ENCODE data around the gene HMG20B.
"Not testable (repeated sequence)": the region's sequence is repeated elsewhere in the genome, so short reads cannot be mapped to it uniquely, and the experiment has no call there.

Gene HMG20B

DNA sequence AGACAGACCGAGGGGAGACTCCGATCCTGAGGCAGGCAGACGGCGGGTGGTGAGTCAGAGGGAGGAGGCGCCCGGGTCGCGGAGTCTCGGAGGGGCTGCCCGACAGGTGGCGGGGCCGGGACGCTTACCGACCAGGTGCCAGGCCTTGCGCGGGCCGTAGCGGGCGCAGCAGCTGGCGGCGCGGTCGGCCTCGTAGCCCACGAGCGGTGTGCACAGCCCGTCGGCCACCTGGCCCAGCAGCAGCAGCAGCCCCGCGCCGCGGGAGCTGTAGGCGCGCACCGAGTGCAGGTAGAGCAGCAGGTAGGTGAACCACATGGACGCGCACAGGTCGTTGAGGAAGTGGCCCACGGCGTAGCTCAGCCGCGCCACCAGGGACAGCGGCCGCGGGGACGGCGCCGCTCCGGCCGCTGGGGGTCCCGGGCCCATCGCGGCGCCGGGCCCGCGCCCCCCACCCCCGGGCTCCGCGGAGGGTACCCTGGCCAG is 15.7 kb upstream of the HMG20B start:
- DNase-seq: no peak

DNA sequence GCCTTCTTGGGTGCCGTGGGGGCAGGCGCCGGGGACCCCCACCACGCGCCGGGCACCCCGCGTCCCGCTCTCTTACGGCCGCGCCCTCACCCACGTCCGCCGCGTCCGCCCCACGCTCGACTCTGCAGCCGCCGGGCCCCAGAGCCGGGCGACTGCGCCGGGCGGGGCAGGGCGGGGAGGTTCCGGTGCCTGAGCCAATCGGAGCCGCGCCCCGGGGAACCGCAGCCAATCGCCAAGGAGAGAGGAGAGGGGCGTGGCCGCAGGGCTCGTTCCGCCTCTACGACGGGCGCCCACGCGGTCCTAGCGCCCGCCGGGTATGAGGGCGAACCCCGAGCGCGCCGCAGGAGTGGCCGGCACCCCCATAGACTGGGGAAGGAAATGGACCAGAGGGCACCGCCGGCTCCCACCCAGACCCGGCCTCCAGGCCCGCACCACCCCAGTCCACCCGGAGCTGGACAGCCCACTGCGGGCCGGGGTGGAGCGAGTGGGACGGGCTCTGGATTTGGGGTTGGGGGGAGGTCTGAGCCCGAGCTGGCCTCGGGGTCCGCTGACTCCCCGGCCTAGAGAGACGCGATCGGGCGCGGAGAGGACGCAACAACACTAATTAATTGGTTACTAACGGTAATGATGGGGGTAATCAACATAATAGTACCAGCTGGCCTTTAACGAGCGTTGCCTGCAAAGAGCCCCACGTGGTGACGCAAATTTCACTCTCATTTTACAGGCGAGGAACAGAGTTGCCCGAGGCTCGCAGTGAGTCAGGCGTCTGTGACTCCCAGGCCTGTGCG is 15.1 kb upstream of the HMG20B start, which contains the start of gene MFSD12:
Gene MFSD12 (minus strand): TSS at position 126 of the 788 bp plus-strand sequence. CDS start 183 bp downstream, outside the sequence.
- DNase-seq: peak; percentile 93

DNA sequence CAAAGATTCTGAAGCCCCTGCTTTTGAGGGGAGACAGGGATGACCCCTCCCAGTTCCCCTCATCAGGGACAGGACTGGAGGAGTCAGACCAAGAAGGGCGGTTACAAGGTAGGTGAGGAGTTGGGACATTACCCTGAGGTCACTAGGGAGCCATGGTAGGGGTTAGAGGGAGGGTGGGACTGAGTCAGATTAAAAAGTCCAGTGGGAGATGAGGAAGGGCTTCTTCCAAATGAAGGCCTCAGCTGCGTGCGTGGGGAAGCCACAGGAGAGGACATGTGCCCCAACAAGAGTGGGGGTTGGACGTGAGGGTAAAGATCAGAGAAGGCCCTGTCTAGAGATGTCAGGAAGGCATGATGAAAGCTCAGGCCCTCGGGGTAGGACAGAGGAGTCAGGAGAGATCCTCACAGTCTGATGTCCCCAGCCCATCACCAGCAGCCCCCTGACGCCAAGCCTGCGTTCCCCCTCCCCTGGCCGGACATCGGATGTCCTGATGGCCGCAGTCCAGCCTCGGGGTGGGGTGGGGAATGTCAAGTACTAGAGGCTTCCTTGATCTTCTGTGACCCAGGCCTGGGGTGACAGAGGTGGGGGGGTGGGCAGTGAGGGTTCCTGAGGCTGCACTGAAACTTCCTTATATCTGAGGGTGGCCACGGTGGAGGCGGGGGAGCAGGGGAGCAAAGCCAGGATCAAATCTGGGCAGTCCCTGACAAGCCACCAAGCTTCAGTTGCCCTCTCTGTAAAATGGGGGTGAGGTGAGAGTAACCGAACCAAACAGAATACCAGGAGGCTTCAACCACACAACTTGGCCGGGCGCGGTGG is 8.8 kb upstream of the HMG20B start:
- no peak for DNase-seq

- no peak for DNase-seq
Observed at GRCh38 chr19:3565139-3565538, 7.6 kb upstream of the HMG20B start.

DNA sequence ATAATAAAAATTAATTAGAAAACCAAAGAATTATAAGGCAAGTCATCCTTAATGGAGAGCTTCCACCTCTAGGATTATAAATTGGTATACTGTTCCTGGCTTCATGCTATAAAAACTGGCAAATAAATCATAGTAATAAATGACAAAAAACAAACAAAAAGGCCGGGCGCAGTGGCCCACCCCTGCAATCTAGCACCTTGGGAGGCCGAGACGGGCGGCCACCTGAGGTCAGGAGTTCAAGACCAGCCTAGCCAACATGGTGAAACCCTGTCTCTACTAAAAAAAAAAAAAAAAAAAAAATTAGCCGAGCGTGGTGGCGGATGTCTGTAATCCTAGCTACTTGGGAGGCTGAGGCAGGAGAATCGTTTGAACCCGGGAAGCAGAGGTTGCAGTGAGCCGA is 2.7 kb upstream of the HMG20B start:
- not testable (repeated sequence) for DNase-seq

- DNase-seq: no peak
Observed at GRCh38 chr19:3570606-3571011, 2.1 kb upstream of the HMG20B start.

DNA sequence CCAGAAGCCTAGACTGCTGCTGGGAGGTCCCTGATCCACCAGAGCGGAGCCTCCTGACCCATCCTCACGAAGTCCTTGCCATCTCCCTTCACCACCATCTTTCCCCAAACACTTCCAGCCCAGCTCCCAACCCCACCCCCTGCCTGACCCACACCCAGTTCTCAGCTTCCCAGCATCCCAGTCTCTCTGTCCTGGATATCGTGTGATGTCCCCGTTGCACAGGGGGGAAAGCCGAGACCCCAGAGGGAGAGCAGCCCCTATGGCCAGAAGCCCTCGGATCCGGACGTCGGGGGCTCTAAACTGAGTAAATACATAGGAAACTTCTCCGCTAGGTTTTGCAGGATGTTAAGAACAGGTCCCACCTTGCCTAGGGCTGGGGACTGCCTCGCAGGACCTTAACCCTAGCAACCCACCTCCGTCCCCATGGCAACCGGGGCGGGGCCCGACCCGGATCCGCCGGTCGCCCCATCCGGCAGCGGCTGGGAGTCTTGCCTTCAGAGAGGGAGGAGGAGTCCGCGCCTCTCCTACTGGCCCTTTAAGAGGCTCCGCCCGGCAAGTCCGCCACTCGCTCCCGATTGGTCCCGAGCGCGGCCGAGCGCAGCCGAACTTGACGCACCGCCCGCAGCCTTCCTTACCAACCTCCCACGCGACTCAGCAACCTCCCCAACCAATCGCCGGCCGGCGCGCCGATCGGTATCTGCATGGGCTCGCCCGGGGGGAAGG is 451 bp upstream of the HMG20B start:
- DNase-seq: peak; percentile 100

- no peak for DNase-seq
Observed at GRCh38 chr19:3573162-3573857, 566 bp downstream of the HMG20B start.

- DNase-seq: peak; percentile 94
Observed at GRCh38 chr19:3573858-3574637, 1.3 kb downstream of the HMG20B start.

DNA sequence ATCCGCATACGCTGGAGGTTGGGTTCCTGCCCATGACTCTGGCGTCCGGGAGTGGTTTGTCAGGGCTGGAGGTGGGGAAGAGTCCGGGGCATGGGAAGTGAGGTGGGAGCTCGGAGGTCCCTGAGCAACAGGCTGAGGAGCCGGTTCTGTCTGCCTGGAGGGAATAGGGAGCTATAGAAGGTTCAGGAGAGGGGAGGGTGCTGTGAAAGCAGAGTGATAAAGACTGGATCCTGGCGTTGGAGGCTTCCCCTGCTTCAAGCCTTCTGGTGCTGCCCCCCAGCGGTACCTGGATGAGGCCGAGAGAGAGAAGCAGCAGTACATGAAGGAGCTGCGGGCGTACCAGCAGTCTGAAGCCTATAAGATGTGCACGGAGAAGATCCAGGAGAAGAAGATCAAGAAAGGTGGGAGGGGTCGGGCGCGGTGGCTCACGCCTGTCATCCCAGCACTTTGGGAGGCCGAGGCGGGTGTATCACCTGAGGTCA is 2.6 kb downstream of the HMG20B start:
- peak; percentile 41 for DNase-seq

DNA sequence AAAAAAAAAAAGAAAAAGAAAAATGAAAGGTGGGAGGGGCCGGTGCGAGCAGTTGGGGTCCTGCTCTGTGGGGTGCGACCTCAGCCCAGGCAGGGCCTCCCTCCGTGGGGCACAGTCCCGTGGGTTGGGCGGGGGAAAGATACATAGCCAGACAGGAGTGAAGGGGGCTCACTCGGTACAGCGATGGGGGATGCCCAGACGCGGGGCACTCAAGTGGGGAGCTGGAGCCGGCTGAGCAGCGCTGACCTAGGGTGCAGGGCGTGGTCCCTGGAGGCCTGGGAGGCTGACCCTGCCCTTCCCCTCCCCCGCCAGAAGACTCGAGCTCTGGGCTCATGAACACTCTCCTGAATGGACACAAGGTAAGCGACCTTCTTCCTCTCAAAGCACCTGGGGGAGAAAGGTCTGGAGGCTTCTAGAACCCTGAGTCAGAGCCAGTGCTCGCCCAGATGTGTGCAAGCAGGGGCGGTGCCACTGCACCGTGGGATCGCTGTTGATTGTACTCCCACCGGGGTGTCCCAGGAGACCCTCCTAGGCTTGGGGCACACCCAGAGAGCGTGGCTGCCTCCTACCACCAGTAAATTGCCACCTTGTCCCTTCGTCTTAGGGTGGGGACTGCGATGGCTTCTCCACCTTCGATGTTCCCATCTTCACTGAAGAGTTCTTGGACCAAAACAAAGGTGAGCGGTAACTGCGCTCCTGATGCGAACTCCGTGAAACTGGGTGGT is 3.4 kb downstream of the HMG20B start:
- DNase-seq: no peak

- DNase-seq: peak; percentile 62
Observed at GRCh38 chr19:3576696-3577443, 4.1 kb downstream of the HMG20B start.

DNA sequence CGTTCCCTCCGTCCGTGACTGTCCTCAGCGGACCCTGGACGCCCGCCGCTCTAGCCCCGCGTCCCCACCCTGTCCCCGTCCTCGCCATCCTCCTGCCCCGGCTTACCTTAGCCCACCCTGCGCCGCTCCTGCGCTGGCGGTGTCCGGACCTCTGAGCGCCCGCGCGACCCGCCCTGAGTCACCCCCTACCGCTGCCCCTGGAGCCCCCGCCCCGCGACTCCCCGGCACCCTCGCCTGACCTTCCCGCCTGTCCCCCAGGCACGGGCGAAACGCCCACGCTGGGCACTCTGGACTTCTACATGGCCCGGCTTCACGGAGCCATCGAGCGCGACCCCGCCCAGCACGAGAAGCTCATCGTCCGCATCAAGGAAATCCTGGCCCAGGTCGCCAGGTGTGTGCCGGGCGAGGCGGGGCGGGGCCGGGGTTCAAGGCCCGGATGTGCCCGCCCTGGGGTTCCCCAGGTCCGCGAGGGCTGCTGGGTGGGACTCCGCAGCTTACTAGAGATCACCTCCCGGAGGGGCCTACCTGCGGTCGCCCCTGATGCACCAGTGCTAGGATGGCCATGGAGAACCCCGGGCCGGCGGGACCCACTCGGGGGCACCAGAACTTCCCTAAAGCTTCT is 5.1 kb downstream of the HMG20B start:
- no peak for DNase-seq

GRCh38 chr19:3578390-3578789 is 5.6 kb downstream of the HMG20B start:
- DNase-seq: no peak

DNA sequence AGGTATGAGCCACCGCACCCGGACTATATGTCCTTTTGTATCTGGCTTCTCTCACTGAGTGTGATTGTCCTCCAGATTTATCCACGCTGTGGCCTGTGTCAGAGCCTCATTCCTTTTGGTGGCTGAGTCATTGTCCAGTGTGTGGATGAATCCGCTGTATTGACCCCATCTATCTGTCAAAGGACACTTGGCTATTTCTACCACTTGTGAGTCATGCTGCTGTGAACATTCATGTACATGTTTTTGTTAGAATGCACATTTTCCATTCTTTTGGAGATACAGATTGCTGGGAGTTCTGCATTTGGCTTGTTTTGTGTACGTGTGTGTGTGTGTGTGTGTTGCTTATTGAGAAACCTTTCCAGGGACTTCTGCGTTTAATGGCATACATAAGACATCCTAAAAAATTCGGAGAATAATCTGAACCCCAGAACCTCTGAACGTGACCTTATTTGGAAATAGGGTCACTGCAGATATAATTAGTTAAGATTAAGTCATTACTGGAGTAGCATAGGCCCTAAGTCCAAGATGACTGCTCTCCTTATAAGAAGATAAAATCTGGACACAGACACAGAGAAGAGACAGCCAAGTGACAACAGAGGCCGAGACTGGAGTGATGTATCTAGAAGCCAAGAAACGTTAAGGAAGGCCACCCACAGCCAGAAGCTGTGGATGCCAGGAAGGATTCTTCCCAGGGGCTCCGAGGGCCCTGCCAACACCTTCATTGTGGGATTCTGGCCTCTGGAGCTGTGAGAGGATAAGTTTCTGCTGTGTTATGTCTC is 7.6 kb downstream of the HMG20B start:
- DNase-seq: peak; percentile 88

- not testable (repeated sequence) for DNase-seq
Observed at GRCh38 chr19:3581792-3582191, 9.0 kb downstream of the HMG20B start.

DNA sequence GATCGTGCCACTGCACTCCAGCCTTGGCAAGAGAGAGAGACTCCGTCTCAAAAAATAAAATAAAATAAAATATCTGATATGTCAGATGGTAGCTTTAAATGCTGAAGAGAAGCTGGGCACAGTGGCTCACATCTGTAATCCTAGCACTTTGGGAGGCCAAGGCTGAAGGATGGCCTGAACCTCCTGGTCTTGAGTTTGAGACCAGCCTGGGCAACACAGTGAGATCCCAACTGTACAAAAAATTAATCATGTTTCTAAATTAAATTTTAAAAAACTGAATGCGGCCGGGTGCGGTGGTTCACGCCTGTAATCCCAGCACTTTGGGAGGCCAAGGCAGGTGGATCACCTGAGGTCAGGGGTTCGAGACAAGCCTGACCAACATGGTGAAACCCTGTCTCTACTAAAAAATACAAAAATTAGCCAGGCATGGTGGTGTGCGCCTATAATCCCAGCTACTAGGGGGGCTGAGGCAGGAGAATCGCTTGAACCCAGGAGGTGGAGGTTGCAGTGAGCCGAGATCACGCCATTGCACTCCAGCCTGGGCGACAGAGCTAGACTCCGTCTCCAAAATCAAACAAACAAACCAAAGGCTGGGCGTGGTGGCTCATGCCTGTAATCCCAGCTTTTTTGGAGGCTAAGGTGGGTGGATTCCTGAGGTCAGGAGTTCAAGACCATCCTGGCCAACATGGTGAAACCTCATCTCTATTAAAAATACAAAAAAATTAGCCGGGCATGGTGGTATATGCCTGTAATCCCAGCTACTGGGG is 11.5 kb downstream of the HMG20B start:
- not testable (repeated sequence) for DNase-seq

Data from fibroblast of skin of scalp (primary cell).